Measurements from ENCODE around the gene TMEM120B. TPM values are rescaled to one million over a fixed set of nuclear protein-coding genes. Genes with fewer than 3 reads are reported as not detected.
A peak's percentile ranks its signal among the peaks of the same experiment; 100 is the strongest.

Gene TMEM120B
- total RNA-seq, 1 experiment from 2014 or later = 20.5 TPM

DNA sequence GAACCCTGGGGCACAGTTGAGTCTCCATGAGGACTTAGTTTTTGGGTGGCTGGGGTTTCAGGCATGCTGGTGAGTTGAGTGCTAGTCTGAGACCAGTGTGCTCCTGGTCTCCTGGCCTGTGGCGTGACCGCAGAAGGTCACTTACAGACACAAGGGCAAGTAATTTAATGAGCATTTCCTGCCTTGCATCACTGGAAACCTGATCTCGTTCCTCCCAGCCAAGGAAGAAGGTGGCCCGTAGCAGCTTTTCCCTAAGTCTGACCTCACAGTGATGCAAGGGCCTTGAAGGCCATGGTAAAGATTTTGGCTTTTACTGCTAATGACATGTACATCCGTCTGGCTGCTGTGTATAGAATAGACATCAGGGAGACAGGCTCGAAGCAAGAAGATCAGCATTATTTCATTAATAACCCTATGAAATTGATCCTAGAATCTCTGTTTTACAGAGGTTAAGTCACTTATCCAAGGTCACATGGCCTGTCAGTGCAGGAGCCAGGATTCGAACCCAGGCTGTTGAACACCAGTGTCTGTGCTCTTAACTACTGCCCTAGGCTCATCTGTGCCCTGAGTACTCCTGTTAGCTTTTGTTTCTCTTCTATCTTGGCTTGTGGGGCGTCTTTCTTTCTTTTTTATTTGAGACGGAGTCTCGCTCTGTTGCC lies 4.6 kb downstream of the TMEM120B start (continued):
- TF ChIP-seq RAD21 (IDR thresholded peaks at IDR 0.05; ENCODE audit: low read depth) = no peak

DNA sequence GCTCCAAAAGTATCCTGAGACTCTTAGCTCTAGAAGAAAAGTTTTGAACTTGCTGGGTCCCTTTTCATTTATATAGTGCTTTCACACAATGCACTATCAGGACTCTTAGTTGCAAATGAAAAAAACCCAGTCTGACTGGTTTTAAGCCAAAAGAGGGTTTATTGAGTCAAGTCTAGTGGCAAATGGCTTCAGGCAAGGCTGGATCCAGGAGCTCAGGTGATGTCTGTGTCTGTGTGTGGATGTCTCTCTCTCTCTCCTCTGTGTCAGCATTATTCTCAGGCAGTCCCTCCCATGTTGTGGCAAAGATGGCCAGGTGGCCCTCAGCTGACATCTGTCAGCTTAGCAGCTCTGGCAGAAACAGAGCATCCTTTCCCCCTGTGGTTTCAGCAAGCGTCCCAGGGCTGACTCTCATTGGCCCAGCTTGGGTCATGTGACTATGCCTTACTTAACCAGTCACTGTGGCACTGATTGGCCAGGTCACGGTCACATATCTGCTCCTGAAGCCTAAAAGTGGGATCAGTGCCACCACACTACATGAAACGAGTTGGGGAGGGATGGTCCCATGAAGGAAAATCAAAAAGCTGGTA lies 6.2 kb downstream of the TMEM120B start:
- ATAC-seq (peak; percentile 58; the same call in 1 of the 2 replicates), DNase-seq (ENCODE audit: low read depth, low spot score) (no peak)
- H3K36me3 ChIP-seq (ENCODE audit: control insufficient read depth in 1 of 2, insufficient read depth in 2 of 2, low read length in 2 of 2) = peaks cover 0 to 5% of the 10 kb centered on the region in 2 experiments; a peak in 1 of 4 replicates
- H3K79me2 ChIP-seq (ENCODE audit: insufficient read depth, low read length) = peaks cover 73% of the 10 kb centered on the region
- peaks cover 4 to 22% of the 10 kb centered on the region in 2 experiments; a peak in 3 of 4 replicates for H3K4me1 ChIP-seq (ENCODE audit: control insufficient read depth in 1 of 2, insufficient read depth in 2 of 2, low read length in 2 of 2)
- no TSS peak for BruUV-seq (replicated peaks)
- ChIA-PET RAD21 (ENCODE audit: low non-redundant PET in 1 of 2, low total read pairs in 2 of 2, uncharacterized antibody in 2 of 2, unreplicated experiment in 2 of 2) (no interaction called here), POLR2A (no interaction called here), CTCF (no interaction called here)
- no peak overlapping the region for H3K27ac ChIP-seq (ENCODE audit: low read depth, low read length)
- H3K27me3 ChIP-seq (ENCODE audit: insufficient read depth, low read length) = no peaks in the 10 kb centered on the region
- H3K4me3 ChIP-seq (replicated peaks in 1 of 2; ENCODE audit: low read depth in 1 of 2, low read length in 2 of 2) = no peak overlapping the region
- H3K9ac ChIP-seq (ENCODE audit: low read length) = no peak overlapping the region
- no peaks in the 10 kb centered on the region for H3K9me2 ChIP-seq (ENCODE audit: insufficient read depth)
- no peak overlapping the region for H3K4me2 ChIP-seq (ENCODE audit: low read length)
- TF ChIP-seq ZFX (IDR thresholded peaks at IDR 0.05) = no peak
- no peak for TF ChIP-seq EGR1 (IDR thresholded peaks at IDR 0.05; ENCODE audit: low read depth)
- no peak for TF ChIP-seq SRF (IDR thresholded peaks at IDR 0.05; ENCODE audit: low read depth)
- TF ChIP-seq POLR2A (IDR thresholded peaks at IDR 0.05; ENCODE audit: borderline replicate concordance, extremely low read depth, insufficient read depth, insufficient read length) = no peak
- no peak for TF ChIP-seq JUND (IDR thresholded peaks at IDR 0.05)
- no peak for TF ChIP-seq POLR2AphosphoS5 (IDR thresholded peaks at IDR 0.05; ENCODE audit: low read depth, low read length)
- TF ChIP-seq CBX3 (IDR thresholded peaks at IDR 0.05; ENCODE audit: low read depth) = no peak
- TF ChIP-seq TCF7L2 (IDR thresholded peaks at IDR 0.05; ENCODE audit: borderline replicate concordance, extremely low read depth, insufficient read depth, insufficient read length) = no peak
- TF ChIP-seq CEBPB (IDR thresholded peaks at IDR 0.05; ENCODE audit: low read depth) = no peak
- TF ChIP-seq YY1 (IDR thresholded peaks at IDR 0.05; ENCODE audit: extremely low read depth, insufficient replicate concordance, low read depth, low read length) = no peak
- no peak for TF ChIP-seq SIN3A (IDR thresholded peaks at IDR 0.05; ENCODE audit: low read depth)
- no peak for TF ChIP-seq SP1 (IDR thresholded peaks at IDR 0.05; ENCODE audit: low read depth)
- H3K9me3 ChIP-seq (ENCODE audit: control insufficient read depth in 1 of 2, insufficient read depth in 1 of 2, low read depth in 1 of 2, low read length in 2 of 2) = no peaks in the 10 kb centered on the region
- H2AFZ ChIP-seq (ENCODE audit: low read depth, low read length, poor library complexity, severe bottlenecking) = no peak overlapping the region
- intact Hi-C loops (cut with micrococcal nuclease) = no loop called here
- no peaks in the 10 kb centered on the region for H4K20me1 ChIP-seq (ENCODE audit: insufficient read depth)

Data from HCT116 (cell line).